ENCODE results near the gene DAPK2.

DNA sequence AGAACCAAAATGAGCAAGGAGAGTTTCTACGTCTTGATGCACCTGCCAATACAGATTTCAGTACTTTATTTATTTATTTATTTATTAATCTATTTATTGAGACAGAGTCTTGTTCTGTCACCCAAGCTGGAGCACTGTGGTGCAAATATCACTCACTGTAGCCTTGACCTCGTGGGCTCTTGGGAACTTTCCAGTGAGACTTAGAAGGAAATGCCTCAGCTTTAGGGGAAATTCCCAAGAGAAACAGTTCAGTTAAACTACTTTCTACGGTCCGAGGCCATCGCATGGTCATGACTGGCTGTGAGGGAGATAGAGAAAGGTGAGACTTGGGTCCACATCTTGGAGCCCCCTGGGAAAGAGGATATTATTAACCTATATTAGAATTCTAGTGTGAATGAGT is 165.5 kb downstream of the DAPK2 start:
- TF ChIP-seq POLR2A (IDR thresholded peaks at IDR 0.05) (no peak), CTCF (IDR thresholded peaks at IDR 0.05) (no peak)

All from transverse colon (tissue), 3 donors.